Vagina (tissue), 2 donors: ENCODE measurements around the gene CCT5.

Experiments
- POLR2A ChIP-seq, 2 donors: fragments of 450-650 bp; IDR thresholded peaks; one replicate each; pipeline ENCODE4 v1.6.1; 2017; ENCODE audit warnings: antibody characterized with exemption in 2 of 2, mild to moderate bottlenecking in 2 of 2, moderate library complexity in 2 of 2
- POLR2AphosphoS5 ChIP-seq, 2 donors: sonication (generic); formaldehyde crosslinking; IDR thresholded peaks; one replicate each; pipeline ENCODE4 v1.9.0; 2017; ENCODE audit warnings: antibody characterized with exemption in 2 of 2, mild to moderate bottlenecking in 2 of 2, low read depth in 1 of 2; ENCODE audit not compliant: insufficient read depth in 1 of 2
- TF ChIP-seq, protein P1 (sequence below), 3 experiments: fragments of 450-650 bp in 2 of 3; fragments of 200-600 bp in 1 of 3; sonication (generic) in 1 of 3; IDR thresholded peaks; one replicate each; pipeline ENCODE4 v1.5.1; 2017 to 2019; ENCODE audit warnings: antibody characterized with exemption in 3 of 3, mild to moderate bottlenecking in 2 of 3, moderate library complexity in 2 of 3

DNA sequence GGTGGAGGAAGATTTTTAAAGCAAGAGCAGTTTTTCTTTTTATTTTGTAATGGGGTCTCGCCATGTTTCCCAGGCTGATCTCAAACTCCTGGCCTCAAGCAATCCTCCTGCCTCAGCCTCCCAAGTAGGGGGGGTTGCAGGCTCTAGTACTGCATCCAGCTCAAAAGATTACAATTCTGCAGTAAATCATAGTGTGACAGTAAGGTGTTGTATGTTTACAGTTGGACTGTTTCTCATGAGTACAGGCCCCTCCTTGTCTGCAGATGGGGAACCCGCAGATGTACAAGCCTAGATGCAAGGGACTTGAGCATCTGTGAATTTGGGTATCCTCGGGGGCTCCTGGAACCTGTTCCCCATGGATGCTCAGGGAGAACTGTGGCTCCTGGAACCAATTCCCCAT is 3.3 kb downstream of the CCT5 start:
- TF ChIP-seq POLR2A (IDR thresholded peaks at IDR 0.05) (no peak), POLR2AphosphoS5 (IDR thresholded peaks at IDR 0.05; ENCODE audit: insufficient read depth in 1 of 2, low read depth in 1 of 2) (no peak)
- TF ChIP-seq, protein P1, sequence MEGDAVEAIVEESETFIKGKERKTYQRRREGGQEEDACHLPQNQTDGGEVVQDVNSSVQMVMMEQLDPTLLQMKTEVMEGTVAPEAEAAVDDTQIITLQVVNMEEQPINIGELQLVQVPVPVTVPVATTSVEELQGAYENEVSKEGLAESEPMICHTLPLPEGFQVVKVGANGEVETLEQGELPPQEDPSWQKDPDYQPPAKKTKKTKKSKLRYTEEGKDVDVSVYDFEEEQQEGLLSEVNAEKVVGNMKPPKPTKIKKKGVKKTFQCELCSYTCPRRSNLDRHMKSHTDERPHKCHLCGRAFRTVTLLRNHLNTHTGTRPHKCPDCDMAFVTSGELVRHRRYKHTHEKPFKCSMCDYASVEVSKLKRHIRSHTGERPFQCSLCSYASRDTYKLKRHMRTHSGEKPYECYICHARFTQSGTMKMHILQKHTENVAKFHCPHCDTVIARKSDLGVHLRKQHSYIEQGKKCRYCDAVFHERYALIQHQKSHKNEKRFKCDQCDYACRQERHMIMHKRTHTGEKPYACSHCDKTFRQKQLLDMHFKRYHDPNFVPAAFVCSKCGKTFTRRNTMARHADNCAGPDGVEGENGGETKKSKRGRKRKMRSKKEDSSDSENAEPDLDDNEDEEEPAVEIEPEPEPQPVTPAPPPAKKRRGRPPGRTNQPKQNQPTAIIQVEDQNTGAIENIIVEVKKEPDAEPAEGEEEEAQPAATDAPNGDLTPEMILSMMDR (IDR thresholded peaks at IDR 0.05) = no peak
